H1 (cell line): ENCODE results near the gene CXCL1. TPM values are rescaled to one million over a fixed set of nuclear protein-coding genes. Genes with fewer than 3 reads are reported as not detected.

Experiments used
- RNF2 ChIP-seq: fragments of 200-900, 300-1000 bp; sonication (generic); IDR thresholded peaks from 2 replicates; pipeline ENCODE4 v1.7.1; 2016; ENCODE audit warnings: borderline replicate concordance, low read depth, mild to moderate bottlenecking, antibody characterized with exemption, low read length; ENCODE audit not compliant: poor library complexity, severe bottlenecking; ENCODE audit errors: missing control alignments
- RXRA ChIP-seq: IDR thresholded peaks from 2 replicates; pipeline ENCODE4 v1.6.1; 2011; ENCODE audit warnings: low read depth, mild to moderate bottlenecking, low read length, moderate library complexity; ENCODE audit not compliant: insufficient read depth
- SP2 ChIP-seq: IDR thresholded peaks from 2 replicates; pipeline ENCODE4 v1.6.1; 2012; ENCODE audit warnings: mild to moderate bottlenecking, low read length, inconsistent platforms
- TCF12 ChIP-seq: IDR thresholded peaks from 2 replicates; pipeline ENCODE4 v1.6.1; 2011; ENCODE audit warnings: low read depth, mild to moderate bottlenecking, low read length
- polyA plus RNA-seq, 7 experiments: library from polyadenylated mRNA; depleted of rRNA in 3 of 7; stranded (reverse) in 5 of 7; unstranded in 2 of 7; fragments of >200 nt in 5 of 7; fragments of 200-250 nt in 2 of 7; gene quantifications; 1 replicate in 5 of 7; 2 replicates in 1 of 7; 4 replicates in 1 of 7; pipeline versions ENCODE4 v1.2.1 to v1.2.3, GENCODE V29; 2011 to 2013; ENCODE audit warnings: missing spikeins in 2 of 7, mixed read lengths in 2 of 7
- total RNA-seq: library from RNA; stranded (reverse); fragmentation: NEBNext Ultra II Directional; extraction: Animal tissue kit (Norgen Biotek cat#: 25700); gene quantifications from 2 replicates; pipeline ENCODE4 v1.2.1, GENCODE V29; 2021

Gene CXCL1
- total and polyA plus RNA-seq, 2 of the 8 experiments (the other 6 are each of a cell fraction or from before 2014, with no cell fraction given): 0.77 to 0.80 TPM

DNA sequence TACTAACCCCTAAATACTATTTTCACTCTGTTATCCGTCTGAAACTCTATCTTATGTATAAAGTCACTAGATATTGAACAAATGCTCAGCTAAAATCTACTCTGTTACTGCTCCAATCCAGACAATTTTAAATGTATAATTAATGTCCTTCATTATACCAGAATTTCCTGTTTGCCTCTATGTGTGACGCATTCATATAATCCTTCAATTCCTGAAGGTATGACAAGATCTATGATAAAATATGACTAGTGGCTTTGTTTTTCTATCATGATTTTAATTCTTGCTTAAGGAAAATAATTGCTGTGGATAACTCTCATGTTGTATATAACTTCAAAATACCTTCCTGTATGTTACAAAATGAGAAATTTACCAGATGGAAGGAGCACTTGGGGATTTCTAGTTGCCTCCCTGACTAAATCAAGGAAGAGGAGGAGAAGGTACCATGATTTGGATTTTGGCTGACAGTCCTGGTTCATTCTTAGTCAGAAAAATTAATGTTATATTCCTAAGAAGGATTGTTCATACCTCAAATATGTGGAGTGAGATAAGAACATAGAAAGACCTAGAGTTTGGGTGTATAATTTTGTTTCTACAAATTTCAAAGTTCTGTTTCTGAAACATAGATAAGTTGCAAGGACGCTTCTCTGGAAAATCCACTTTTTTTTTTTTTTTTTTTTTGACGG lies 27.8 kb upstream of the CXCL1 start (continued):
- no peak for TF ChIP-seq RNF2
- TF ChIP-seq TCF12: no peak
- no peak for TF ChIP-seq RXRA
- TF ChIP-seq SP2: no peak
